HPDE6-E6E7 (cell line): ENCODE results near the gene CPB1.
A peak's percentile ranks its signal among the peaks of the same experiment; 100 is the strongest.

Experiments used
- DNase-seq: peaks from one replicate; pipeline ENCODE4 v3.0.0; 2011; ENCODE audit warnings: missing footprints; ENCODE audit errors: extremely low spot score

CPB1 gene

DNA sequence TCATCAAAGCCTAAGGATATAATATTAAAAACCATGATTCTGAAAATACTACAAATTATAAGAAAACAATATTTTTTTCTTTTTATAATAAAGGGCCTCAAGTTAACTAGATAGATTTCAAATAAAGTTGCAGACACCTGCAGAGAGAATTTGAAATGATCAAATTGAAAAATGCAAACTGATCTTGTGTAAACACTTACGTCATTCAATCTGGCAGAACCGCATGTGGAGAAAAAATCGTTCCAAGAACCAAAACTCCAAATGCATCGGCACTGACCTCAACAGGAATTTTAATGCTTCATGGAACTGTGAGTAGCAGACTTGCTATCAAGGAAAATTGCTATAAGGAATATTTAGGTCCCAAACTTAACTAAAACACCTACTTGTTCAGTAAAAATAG is 54.7 kb downstream of the CPB1 start:
- no peak for DNase-seq

DNA sequence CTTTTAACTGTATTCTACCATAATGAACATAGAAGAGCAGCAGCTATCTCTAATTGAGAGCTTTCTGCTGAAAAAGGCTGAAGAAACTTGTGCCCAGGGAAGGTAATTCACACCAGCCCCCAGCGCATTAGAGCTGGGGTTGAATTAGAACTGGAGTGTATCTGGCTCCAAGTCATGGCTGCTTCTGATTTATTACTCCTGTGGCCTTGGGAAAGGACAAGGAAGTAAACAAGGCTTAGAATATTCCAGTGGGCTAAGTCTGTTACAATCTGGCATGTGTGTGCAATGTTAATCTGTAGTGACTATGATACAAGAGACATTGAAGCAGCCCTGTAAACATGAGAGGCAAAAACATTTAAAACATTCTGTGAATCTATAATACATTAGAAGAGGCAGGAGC is 55.6 kb downstream of the CPB1 start:
- no peak for DNase-seq

DNA sequence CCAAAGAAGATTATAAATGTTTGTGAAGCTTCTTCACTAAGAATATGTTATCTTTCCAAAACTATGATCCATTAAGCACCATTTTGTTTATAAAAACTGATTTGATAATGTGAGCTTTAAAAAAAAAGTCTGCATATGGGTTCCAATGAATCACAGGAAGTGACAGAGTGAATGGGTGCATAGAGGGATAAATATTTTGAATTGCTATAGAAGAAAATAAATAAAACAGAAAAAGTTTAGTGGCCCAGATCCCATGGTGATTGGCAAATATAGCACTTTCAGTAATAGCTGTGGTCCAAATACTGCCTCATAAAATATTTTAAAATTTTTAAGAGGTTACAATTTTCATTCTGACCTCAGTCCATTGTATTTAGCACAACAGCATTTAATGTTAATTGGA is 56.6 kb downstream of the CPB1 start:
- DNase-seq: no peak

DNA sequence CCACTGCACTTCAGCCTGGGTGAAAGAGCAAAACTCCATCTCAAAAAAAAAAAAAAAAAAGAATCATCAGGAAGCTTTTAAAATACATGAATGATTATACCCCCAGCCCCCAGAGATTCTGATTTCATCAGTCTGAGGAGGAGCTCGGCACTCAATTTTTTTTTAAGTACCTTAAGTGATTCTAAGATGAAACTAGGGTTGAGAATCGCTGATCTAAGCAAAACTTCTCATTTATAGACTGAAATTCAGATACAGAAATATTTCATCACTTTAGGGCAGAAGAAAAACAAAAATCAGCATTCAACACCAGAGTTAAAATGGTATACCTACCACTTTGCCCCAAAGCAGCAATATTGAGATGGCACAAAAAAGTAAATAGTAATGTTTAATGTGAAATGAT is 62.2 kb downstream of the CPB1 start:
- DNase-seq: no peak

DNA sequence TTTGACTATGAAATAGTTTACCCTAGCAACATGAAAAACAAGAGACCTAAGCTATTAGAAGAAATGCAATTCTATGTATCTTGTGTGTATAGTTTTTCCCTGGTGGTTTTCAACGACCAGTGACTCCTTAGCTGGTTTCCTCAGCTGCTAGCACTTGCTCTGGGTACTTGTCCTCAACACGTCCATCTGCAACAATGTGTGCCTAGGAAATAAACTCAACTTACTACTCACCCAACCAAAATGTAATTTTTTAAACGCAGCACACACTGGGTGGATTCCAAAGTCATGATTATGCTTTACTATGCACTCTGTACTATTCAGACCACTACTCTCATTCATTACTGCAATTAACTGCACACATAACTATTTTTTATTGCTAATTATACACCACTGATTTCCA is 68.5 kb downstream of the CPB1 start:
- no peak for DNase-seq

DNA sequence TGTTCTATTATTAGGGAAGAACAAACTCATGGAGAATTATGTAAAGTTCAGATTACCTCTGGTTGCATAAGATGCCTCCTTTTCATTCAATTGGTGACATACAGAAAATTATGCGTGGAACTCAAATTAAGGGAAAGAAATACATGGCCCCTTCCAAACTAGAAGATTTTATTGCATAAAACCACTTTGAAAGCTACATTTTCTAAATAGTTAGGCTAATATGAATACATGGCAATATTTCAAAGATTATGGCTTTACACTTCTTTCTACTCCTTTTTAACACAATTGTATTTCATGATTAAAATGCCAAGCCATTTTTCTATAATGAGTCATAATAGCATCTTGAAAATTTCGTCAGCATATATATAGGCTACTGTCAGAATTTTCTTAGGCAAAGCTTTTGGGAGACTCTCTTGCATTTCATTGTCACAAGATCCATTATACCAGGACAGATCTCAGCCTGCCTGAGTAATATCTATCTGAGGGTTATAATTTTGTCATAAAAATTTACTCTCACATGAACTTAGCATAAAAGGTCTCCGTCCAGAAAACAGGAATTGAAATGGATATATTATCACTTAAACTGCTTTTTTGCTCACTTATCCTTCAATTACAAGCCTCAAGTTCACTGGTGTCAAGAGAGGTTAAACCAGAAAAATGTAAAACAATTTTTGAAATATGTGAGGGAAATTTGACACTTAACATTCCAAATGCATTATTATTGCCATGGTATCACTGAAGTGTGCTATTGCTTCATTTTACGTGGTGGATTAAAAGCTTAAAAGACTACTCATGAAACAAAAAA is 74.6 kb downstream of the CPB1 start:
- peak; percentile 11 for DNase-seq

DNA sequence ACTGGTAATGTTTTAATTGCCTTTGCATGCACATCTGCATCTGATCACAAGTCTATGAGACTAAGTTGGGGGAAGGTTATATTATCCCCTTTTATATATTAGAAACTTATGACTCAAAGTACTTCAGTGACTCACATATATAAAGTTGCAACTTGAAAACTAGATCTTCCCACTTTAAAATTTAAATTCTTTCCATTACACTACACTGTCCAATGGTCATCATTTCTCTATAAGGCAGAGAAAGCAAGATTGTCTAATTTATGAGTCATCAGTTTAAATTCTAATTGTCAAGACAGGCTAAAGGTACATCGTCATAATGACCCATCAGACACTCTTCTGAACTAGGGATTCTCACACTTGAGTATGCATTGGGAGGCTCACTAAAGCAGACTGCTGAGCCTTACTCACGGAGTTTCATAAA is 75.4 kb downstream of the CPB1 start:
- DNase-seq: peak; percentile 36

DNA sequence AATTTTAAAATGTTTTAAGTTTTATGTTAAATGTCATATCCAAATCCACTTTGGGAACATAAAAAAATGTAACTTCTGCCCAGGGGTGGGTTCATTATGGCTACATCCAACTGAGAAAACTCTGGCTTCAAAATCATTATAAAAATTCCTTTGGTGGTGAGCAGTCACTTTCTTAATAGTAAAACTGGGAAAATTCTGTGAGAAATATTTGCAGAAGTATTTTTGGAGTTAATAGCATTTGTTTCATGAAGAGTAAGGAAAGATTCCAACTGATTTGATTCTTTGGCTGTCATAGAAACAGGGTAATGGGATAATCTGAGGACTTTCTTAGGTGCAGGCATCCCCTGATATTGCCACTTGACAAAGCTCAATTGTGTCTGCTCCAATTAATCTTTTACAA is 76.3 kb downstream of the CPB1 start:
- no peak for DNase-seq

DNA sequence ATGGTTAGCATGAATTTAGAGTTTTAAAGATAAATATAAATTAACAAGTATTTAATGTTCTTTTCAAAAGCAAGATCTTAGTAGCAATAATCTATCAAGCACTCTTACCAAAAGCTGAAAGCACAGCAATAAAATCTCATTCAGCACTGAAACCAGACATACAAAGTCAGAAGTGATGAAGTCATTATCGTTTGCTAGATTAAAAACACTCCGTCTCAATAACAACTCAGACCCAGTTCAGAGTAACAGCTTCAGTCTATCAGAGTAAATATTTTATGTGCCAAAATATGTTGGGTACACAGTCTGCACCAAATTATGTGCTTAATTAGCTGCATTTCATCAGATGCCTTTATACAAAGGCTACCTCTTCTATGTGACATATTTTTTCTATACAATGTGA is 79.1 kb downstream of the CPB1 start:
- no peak for DNase-seq
